GM21447 (cell line): ENCODE measurements around the gene ZNF322.
"Not testable (repeated sequence)": the region's sequence is repeated elsewhere in the genome, so short reads cannot be mapped to it uniquely, and the experiment has no call there.

ENCODE experiments used
- ATAC-seq: cut with Tn5 transposase; IDR thresholded peaks from one replicate; pipeline ENCODE4 v1.9.1; 2021; ENCODE audit not compliant: unreplicated experiment

ZNF322 gene

GRCh38 chr6:26659042-26659999 lies at the start of gene ZNF322:
Gene ZNF322 (minus strand): TSS chr6:26659746. CDS start chr6:26638553, 21,193 bp downstream.
- ATAC-seq, result peak; percentile 99

GRCh38 chr6:26705780-26706179 lies 46.2 kb upstream of the ZNF322 start:
- not testable (repeated sequence) for ATAC-seq

GRCh38 chr6:26705352-26705751 lies 45.8 kb upstream of the ZNF322 start:
- ATAC-seq, result not testable (repeated sequence)

GRCh38 chr6:26701023-26701747 lies 41.6 kb upstream of the ZNF322 start:
- ATAC-seq, result not testable (repeated sequence)

- not testable (repeated sequence) for ATAC-seq
Observed at GRCh38 chr6:26697496-26697895, 38.0 kb upstream of the ZNF322 start.

GRCh38 chr6:26689324-26689947 lies 29.9 kb upstream of the ZNF322 start:
- not testable (repeated sequence) for ATAC-seq

- ATAC-seq, result not testable (repeated sequence)
Observed at GRCh38 chr6:26682435-26683042, 23.0 kb upstream of the ZNF322 start.

GRCh38 chr6:26673287-26673686 lies 13.7 kb upstream of the ZNF322 start:
- ATAC-seq, result not testable (repeated sequence)

- ATAC-seq, result not testable (repeated sequence)
Observed at GRCh38 chr6:26670558-26670957, 11.0 kb upstream of the ZNF322 start.

GRCh38 chr6:26670003-26670402 lies 10.5 kb upstream of the ZNF322 start:
- ATAC-seq, result not testable (repeated sequence)

- peak; percentile 37 for ATAC-seq
Observed at GRCh38 chr6:26660000-26660361, 435 bp upstream of the ZNF322 start.

GRCh38 chr6:26657256-26657655 lies 2.3 kb downstream of the ZNF322 start:
- ATAC-seq, result no peak

GRCh38 chr6:26653007-26653406 lies 6.5 kb downstream of the ZNF322 start:
- ATAC-seq, result no peak

- no peak for ATAC-seq
Observed at GRCh38 chr6:26651133-26651781, 8.3 kb downstream of the ZNF322 start.

- no peak for ATAC-seq
Observed at GRCh38 chr6:26646074-26646473, 13.5 kb downstream of the ZNF322 start.

GRCh38 chr6:26640806-26641205 lies 18.7 kb downstream of the ZNF322 start:
- ATAC-seq, result no peak

GRCh38 chr6:26629359-26629758 lies 30.2 kb downstream of the ZNF322 start:
- no peak for ATAC-seq

GRCh38 chr6:26627843-26628242 lies 31.7 kb downstream of the ZNF322 start:
- ATAC-seq, result no peak

GRCh38 chr6:26624557-26624956 lies 35.0 kb downstream of the ZNF322 start:
- ATAC-seq, result no peak

- no peak for ATAC-seq
Observed at GRCh38 chr6:26623339-26623859, 36.1 kb downstream of the ZNF322 start.
